Anterior cingulate cortex (tissue), 58 donors: ENCODE results near the gene PRSS27.
A peak's percentile ranks its signal among the peaks of the same experiment; 100 is the strongest.
"Not testable (repeated sequence)": the region's sequence is repeated elsewhere in the genome, so short reads cannot be mapped to it uniquely, and the experiment has no call there.

Experiments
- DNase-seq, 58 donors: peaks; one replicate each; lab custom pipeline; 2025; lab: John Stamatoyannopoulos, UW

PRSS27 gene

GRCh38 chr16:2682209-2683021 is 37.6 kb downstream of the PRSS27 start, which contains the start of gene KCTD5:
Gene KCTD5, plus strand, starts transcription at chr16:2682523. Its CDS starts 26 bp downstream, at chr16:2682549.
- DNase-seq: peak; percentile 84 to 99 (median 96)

GRCh38 chr16:2680360-2680759 is 39.7 kb downstream of the PRSS27 start:
- not testable (repeated sequence) for DNase-seq

GRCh38 chr16:2679902-2680301 is 40.1 kb downstream of the PRSS27 start:
- DNase-seq: not testable (repeated sequence)

GRCh38 chr16:2678206-2678965 is 41.6 kb downstream of the PRSS27 start:
- not testable (repeated sequence) for DNase-seq

GRCh38 chr16:2676937-2677336 is 43.1 kb downstream of the PRSS27 start:
- not testable (repeated sequence) for DNase-seq

- no peak for DNase-seq
These were observed 44.3 kb downstream of the PRSS27 start for GRCh38 chr16:2675714-2676113.

- no peak for DNase-seq
These were observed 45.0 kb downstream of the PRSS27 start for GRCh38 chr16:2675021-2675420.

GRCh38 chr16:2673066-2673999 is 46.7 kb downstream of the PRSS27 start:
- peak; percentile 30 to 98 (median 93) for DNase-seq

GRCh38 chr16:2671741-2672140 is 48.3 kb downstream of the PRSS27 start:
- no peak for DNase-seq

- DNase-seq: not testable (repeated sequence)
These were observed 48.8 kb downstream of the PRSS27 start for GRCh38 chr16:2671193-2671592.

- peak in 41 of 58 donors; percentile 7 to 85 (median 50) for DNase-seq
These were observed 50.0 kb downstream of the PRSS27 start for GRCh38 chr16:2670017-2670416.

- DNase-seq: not testable (repeated sequence)
These were observed 50.4 kb downstream of the PRSS27 start for GRCh38 chr16:2669587-2669986.

GRCh38 chr16:2666671-2667070 is 53.4 kb downstream of the PRSS27 start:
- not testable (repeated sequence) for DNase-seq

GRCh38 chr16:2664574-2664982 is 55.4 kb downstream of the PRSS27 start:
- no peak for DNase-seq

- no peak for DNase-seq
These were observed 56.2 kb downstream of the PRSS27 start for GRCh38 chr16:2663553-2664546.
